ENCODE results near the gene DDX1.

Gene DDX1

DNA sequence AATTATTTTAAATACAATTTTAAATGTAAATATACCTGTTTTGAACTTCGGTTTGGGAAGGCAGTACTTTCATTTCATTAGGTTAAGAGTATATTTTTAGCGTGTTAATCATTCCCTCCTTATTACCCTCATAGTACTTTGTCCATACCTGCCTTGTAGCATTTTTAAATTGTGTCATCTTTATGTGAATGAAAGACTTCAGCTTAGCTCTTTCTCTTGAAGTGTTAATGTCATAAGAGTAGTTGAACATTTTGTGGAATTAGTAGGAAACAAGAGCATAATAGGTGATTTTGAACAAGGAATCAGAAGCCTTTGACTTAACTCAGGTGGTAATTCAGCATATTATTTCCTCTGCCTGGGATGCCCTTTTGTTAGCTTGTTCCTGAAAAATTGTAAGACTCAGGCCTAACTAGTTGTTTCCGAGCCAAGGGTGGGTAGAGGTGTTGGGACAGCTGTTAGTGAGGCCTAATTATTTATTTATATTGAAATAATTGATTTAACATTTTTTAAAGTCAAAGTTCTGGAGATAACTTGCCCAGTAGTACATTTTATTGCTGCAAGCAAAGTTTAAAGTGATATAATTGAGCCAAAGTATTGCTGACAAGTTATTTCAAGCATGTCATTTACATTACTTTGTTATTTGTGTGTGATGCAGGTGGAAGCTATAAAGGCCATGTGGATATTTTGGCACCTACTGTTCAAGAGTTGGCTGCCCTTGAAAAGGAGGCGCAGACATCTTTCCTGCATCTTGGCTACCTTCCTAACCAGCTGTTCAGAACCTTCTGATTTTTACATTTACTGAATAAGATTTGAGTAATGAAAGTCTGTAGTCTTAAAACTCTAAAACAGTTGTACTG is 38.7 kb downstream of the DDX1 start:
- in situ Hi-C loops (cut with HindIII; ENCODE audit: low sequenced_read_pairs) = no loop called here
- no peak for DNase-seq (ENCODE audit: low read depth, low spot score)
- TF ChIP-seq, protein P1, sequence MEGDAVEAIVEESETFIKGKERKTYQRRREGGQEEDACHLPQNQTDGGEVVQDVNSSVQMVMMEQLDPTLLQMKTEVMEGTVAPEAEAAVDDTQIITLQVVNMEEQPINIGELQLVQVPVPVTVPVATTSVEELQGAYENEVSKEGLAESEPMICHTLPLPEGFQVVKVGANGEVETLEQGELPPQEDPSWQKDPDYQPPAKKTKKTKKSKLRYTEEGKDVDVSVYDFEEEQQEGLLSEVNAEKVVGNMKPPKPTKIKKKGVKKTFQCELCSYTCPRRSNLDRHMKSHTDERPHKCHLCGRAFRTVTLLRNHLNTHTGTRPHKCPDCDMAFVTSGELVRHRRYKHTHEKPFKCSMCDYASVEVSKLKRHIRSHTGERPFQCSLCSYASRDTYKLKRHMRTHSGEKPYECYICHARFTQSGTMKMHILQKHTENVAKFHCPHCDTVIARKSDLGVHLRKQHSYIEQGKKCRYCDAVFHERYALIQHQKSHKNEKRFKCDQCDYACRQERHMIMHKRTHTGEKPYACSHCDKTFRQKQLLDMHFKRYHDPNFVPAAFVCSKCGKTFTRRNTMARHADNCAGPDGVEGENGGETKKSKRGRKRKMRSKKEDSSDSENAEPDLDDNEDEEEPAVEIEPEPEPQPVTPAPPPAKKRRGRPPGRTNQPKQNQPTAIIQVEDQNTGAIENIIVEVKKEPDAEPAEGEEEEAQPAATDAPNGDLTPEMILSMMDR (IDR thresholded peaks at IDR 0.05; ENCODE audit: low read depth, low read length) = no peak
- no peak overlapping the region for H3K4me3 ChIP-seq (ENCODE audit: low read depth, low read length)

DNA sequence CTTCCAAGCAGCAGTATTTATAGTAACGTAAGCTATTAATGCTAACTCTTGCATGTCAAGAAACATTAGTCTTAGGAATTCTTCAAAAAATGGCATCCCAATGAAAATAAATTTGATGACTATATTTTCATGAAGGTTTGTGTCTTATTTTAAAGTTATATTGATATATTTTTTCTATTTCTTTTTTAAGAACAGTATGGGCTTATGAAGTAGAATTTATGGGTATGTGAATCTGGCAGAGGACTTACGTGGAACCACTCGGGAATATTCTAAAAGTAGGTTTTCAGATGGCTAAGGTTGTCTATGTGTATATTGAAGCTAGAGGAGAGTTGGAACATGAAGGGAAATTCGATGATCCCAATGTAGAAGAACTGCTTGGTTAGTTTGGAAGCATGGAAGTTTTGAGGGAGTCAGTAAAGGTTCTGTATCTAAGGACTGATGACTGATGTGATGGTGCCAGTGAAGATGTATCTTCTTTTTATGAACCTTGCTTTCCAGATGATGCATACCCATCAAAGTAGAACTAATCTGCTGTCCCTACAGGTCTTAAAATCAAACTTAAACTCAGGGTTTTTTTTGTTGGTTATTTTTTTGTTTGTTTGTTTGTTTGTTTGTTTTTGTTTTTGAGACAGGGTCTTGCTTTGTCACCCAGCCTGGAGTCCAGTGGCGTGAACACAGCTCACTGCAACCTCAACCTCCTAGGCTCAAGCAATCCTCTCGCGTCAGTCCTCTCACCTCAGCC is 39.5 kb downstream of the DDX1 start:
- no peak overlapping the region for H3K4me3 ChIP-seq (ENCODE audit: low read depth, low read length)
- DNase-seq (ENCODE audit: low read depth, low spot score) = no peak
- TF ChIP-seq, protein P1 (IDR thresholded peaks at IDR 0.05; ENCODE audit: low read depth, low read length) = no peak
- in situ Hi-C loops (cut with HindIII; ENCODE audit: low sequenced_read_pairs) = no loop called here

DNA sequence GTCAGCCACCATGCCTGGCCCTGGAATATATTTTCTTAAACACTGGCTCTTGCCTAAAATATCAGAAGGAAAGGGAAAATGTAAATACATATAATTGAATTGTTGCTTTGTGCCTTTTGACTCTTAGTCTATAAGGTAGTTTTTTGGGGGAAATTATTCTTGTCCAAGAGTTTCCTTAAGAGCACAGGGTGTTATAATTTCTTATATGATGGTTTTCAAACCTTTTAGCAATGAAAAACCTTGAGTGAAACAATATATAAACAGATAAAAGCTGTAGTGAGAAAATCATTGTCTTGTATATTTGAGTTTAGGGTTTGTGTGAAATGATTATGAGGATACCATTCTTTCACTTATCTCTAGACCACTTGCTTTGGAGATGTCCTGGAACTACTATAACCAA is 40.2 kb downstream of the DDX1 start:
- in situ Hi-C loops (cut with HindIII; ENCODE audit: low sequenced_read_pairs) = no loop called here
- DNase-seq (ENCODE audit: low read depth, low spot score) = no peak

GRCh38 chr2:15633043-15633970 is 41.6 kb downstream of the DDX1 start:
- H3K4me3 ChIP-seq (ENCODE audit: low read depth, low read length) = no peak overlapping the region
- in situ Hi-C loops (cut with HindIII; ENCODE audit: low sequenced_read_pairs) = no loop called here
- TF ChIP-seq, protein P1 (IDR thresholded peaks at IDR 0.05; ENCODE audit: low read depth, low read length) = no peak
- no peak for DNase-seq (ENCODE audit: low read depth, low spot score)

More for the DNA sequence above, 40.2 kb downstream of the DDX1 start:
- TF ChIP-seq, protein P1 (IDR thresholded peaks at IDR 0.05; ENCODE audit: low read depth, low read length) = no peak
- no peak overlapping the region for H3K4me3 ChIP-seq (ENCODE audit: low read depth, low read length)

GRCh38 chr2:15633971-15634346 is 42.3 kb downstream of the DDX1 start:
- no peak for DNase-seq (ENCODE audit: low read depth, low spot score)
- TF ChIP-seq, protein P1 (IDR thresholded peaks at IDR 0.05; ENCODE audit: low read depth, low read length) = no peak
- in situ Hi-C loops (cut with HindIII; ENCODE audit: low sequenced_read_pairs) = no loop called here
- H3K4me3 ChIP-seq (ENCODE audit: low read depth, low read length) = no peak overlapping the region
